Upper lobe of right lung (tissue), 1 donor: ENCODE results near the gene RAB8B. TPM values are rescaled to one million over a fixed set of nuclear protein-coding genes. Genes with fewer than 3 reads are reported as not detected.

Source experiments
- ATAC-seq: fragments of 200-7000 bp; cut with Tn5 transposase; one replicate; pipeline ENCODE4 v1.9.1; 2020; ENCODE audit warnings: mild to moderate bottlenecking, moderate library complexity
- DNase-seq: peaks from one replicate; pipeline ENCODE4 v3.0.0-alpha.2; 2020
- H3K27ac ChIP-seq: fragments of 200-600 bp; one replicate; pipeline ENCODE4 v1.8.0; 2022
- H3K27me3 ChIP-seq: fragments of 200-600 bp; one replicate; pipeline ENCODE4 v1.8.0; 2022; ENCODE audit warnings: mild to moderate bottlenecking
- H3K36me3 ChIP-seq: fragments of 200-600 bp; one replicate; pipeline ENCODE4 v1.8.0; 2022
- H3K4me1 ChIP-seq: fragments of 200-600 bp; one replicate; pipeline ENCODE4 v1.8.0; 2022
- H3K4me3 ChIP-seq: fragments of 200-600 bp; one replicate; pipeline ENCODE4 v1.8.0; 2022; ENCODE audit warnings: mild to moderate bottlenecking
- H3K9me3 ChIP-seq: fragments of 200-600 bp; one replicate; pipeline ENCODE4 v1.8.0; 2022
- CTCF ChIP-seq: fragments of 200-600 bp; IDR thresholded peaks from one replicate; pipeline ENCODE4 v1.8.0; 2022; ENCODE audit warnings: antibody characterized with exemption
- intact Hi-C: fragments of 100-400 bp; cut with DNase I; formaldehyde crosslinking; loops from one replicate; pipeline ENCODE4 v1.11.0; 2022
- total RNA-seq: library from RNA; stranded (reverse); fragmentation: NEBNext Ultra II Directional; extraction: Animal tissue kit (Norgen Biotek cat#: 25700); gene quantifications from one replicate; pipeline ENCODE4 v1.2.1, GENCODE V29; 2021
- donor health status: DM: no; HTN: yes; CAD: no; lungs with severe emphysema.

Gene RAB8B
- total RNA-seq, 1 donor from 2014 or later, result 54.5 TPM

- H3K36me3 ChIP-seq, result peaks cover 41% of the 10 kb centered on the region
- DNase-seq, result no peak
- H3K4me3 ChIP-seq, result no peak overlapping the region
- intact Hi-C loops, result loop anchor here (5.0 kb wide), 1 partner anchor 113 kb away; no protein-coding TSS in a partner anchor
- no peak overlapping the region for H3K27ac ChIP-seq
- ATAC-seq, result peak; percentile 78
- TF ChIP-seq CTCF, result peak; percentile 71
- peaks cover 14% of the 10 kb centered on the region for H3K4me1 ChIP-seq
- no peaks in the 10 kb centered on the region for H3K27me3 ChIP-seq
- no peaks in the 10 kb centered on the region for H3K9me3 ChIP-seq
These were observed 99.5 kb downstream of the RAB8B start for GRCh38 chr15:63288778-63289378.

- Histone ChIP-seq H3K4me1 (peaks cover 14% of the 10 kb centered on the region), H3K27ac (peak overlapping the region; percentile 59), H3K9me3 (no peaks in the 10 kb centered on the region), H3K36me3 (peaks cover 15% of the 10 kb centered on the region), H3K27me3 (no peaks in the 10 kb centered on the region), H3K4me3 (no peak overlapping the region)
- DNase-seq (no peak), ATAC-seq (peak; percentile 56)
- TF ChIP-seq CTCF, result no peak
- intact Hi-C loops, result no loop called here
These were observed 102.1 kb downstream of the RAB8B start for GRCh38 chr15:63291507-63291906.

- Histone ChIP-seq H3K9me3 (no peaks in the 10 kb centered on the region), H3K27me3 (no peaks in the 10 kb centered on the region), H3K27ac (no peak overlapping the region), H3K4me3 (no peak overlapping the region), H3K36me3 (peaks cover 7% of the 10 kb centered on the region), H3K4me1 (peaks cover 14% of the 10 kb centered on the region)
- no peak for DNase-seq
- ATAC-seq, result no peak
- TF ChIP-seq CTCF, result no peak
- intact Hi-C loops, result no loop called here
These were observed 102.8 kb downstream of the RAB8B start for GRCh38 chr15:63292241-63292640.

GRCh38 chr15:63292771-63293170 lies 103.4 kb downstream of the RAB8B start:
- DNase-seq, result no peak
- peaks cover 14% of the 10 kb centered on the region for H3K4me1 ChIP-seq
- intact Hi-C loops, result no loop called here
- H3K27me3 ChIP-seq, result no peaks in the 10 kb centered on the region
- H3K36me3 ChIP-seq, result peaks cover 9% of the 10 kb centered on the region
- no peak overlapping the region for H3K4me3 ChIP-seq
- no peak for TF ChIP-seq CTCF
- ATAC-seq, result peak; percentile 74
- H3K27ac ChIP-seq, result no peak overlapping the region
- H3K9me3 ChIP-seq, result no peaks in the 10 kb centered on the region

GRCh38 chr15:63294359-63294758 lies 105.0 kb downstream of the RAB8B start:
- no peaks in the 10 kb centered on the region for H3K9me3 ChIP-seq
- H3K27ac ChIP-seq, result no peak overlapping the region
- ATAC-seq, result peak; percentile 80
- intact Hi-C loops, result no loop called here
- peaks cover 14% of the 10 kb centered on the region for H3K4me1 ChIP-seq
- TF ChIP-seq CTCF, result no peak
- H3K27me3 ChIP-seq, result no peaks in the 10 kb centered on the region
- peaks cover 14% of the 10 kb centered on the region for H3K36me3 ChIP-seq
- DNase-seq, result no peak
- H3K4me3 ChIP-seq, result no peak overlapping the region

- intact Hi-C loops, result no loop called here
- no peak for TF ChIP-seq CTCF
- no peak for ATAC-seq
- H3K36me3 ChIP-seq, result peaks cover 14% of the 10 kb centered on the region
- no peaks in the 10 kb centered on the region for H3K9me3 ChIP-seq
- DNase-seq, result no peak
- H3K27me3 ChIP-seq, result no peaks in the 10 kb centered on the region
- no peak overlapping the region for H3K4me3 ChIP-seq
- peaks cover 14% of the 10 kb centered on the region for H3K4me1 ChIP-seq
- no peak overlapping the region for H3K27ac ChIP-seq
These were observed 105.9 kb downstream of the RAB8B start for GRCh38 chr15:63295341-63295740.
